ENCODE measurements around the gene HIP1. TPM values are rescaled to one million over a fixed set of nuclear protein-coding genes. Genes with fewer than 3 reads are reported as not detected.

HIP1 gene
- total and polyA plus RNA-seq, 2 of the 13 experiments (the other 11 are each of a cell fraction or from before 2014, with no cell fraction given), result 4.5 to 6.2 TPM

- TF ChIP-seq PAXIP1 (CRISPR knock-in tag; conservative IDR thresholded peaks at IDR 0.05) (no peak; the same call in 1 of the 2 replicates), E2F2 (CRISPR knock-in tag; IDR thresholded peaks at IDR 0.05; ENCODE audit: borderline replicate concordance) (no peak), ARID3A (IDR thresholded peaks at IDR 0.05; ENCODE audit: low read depth, low read length) (no peak), HOXA3 (CRISPR knock-in tag; IDR thresholded peaks at IDR 0.05) (peak; percentile 69; the same call in 1 of the 2 replicates), ZNF354B (CRISPR knock-in tag; IDR thresholded peaks at IDR 0.05) (no peak), ZNF597 (CRISPR knock-in tag; IDR thresholded peaks at IDR 0.05) (no peak), ARNT2 (CRISPR knock-in tag; IDR thresholded peaks at IDR 0.05; ENCODE audit: low read depth) (peak; percentile 38; the same call in 1 of the 2 replicates), ZNF724P (CRISPR knock-in tag; IDR thresholded peaks at IDR 0.05; ENCODE audit: borderline replicate concordance) (no peak), ARID4A (CRISPR knock-in tag; IDR thresholded peaks at IDR 0.05; ENCODE audit: borderline replicate concordance) (peak; percentile 22; the same call in 1 of the 2 replicates), HDAC6 (IDR thresholded peaks at IDR 0.05; ENCODE audit: low read depth, low read length) (no peak), NCOR1 (IDR thresholded peaks at IDR 0.05; ENCODE audit: borderline replicate concordance, low read length) (no peak), ZNF263 (CRISPR knock-in tag; IDR thresholded peaks at IDR 0.05) (peak; percentile 59; the same call in 1 of the 2 replicates), DNMT1 (CRISPR knock-in tag; IDR thresholded peaks at IDR 0.05) (no peak), BHLHE40 (IDR thresholded peaks at IDR 0.05; ENCODE audit: low read length) (no peak)
Observed at GRCh38 chr7:75611557-75612178, 127.1 kb downstream of the HIP1 start (continued).

Measured in HepG2 (cell line).